ENCODE measurements around the gene RSPH6A.

RSPH6A gene

DNA sequence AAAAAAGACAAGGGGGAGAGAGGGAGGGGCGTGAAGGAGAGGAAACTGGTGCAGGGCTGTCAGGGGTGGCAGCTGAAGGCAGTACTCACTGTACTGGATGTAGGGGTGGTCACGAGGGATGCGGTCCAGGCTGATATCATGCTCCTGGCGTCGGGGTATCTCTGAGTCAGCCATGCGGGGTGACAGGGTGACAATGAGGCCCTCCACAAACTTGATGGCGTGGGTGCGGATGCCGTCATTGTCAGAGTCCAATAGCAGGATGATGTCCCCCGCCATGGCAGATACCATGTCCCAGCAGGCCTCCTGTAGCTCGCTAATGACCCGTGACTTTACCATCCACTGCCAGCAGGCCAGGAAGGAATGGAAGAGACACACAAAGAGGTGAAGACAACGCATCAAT, 32.6 kb upstream of the RSPH6A start:
- Histone ChIP-seq H3K4me1 (ENCODE audit: insufficient read depth, low read length) (no peaks in the 10 kb centered on the region), H2AFZ (ENCODE audit: low read depth, low read length) (no peak overlapping the region), H3K9me3 (ENCODE audit: low read length) (peaks cover 2% of the 10 kb centered on the region), H3K4me3 (ENCODE audit: low read length) (no peak overlapping the region), H3K36me3 (ENCODE audit: insufficient read depth, low read length) (peaks cover 75% of the 10 kb centered on the region), H3K27me3 (ENCODE audit: insufficient read depth, low read length) (no peaks in the 10 kb centered on the region)

- Histone ChIP-seq H3K4me1 (ENCODE audit: insufficient read depth, low read length) (no peaks in the 10 kb centered on the region), H3K36me3 (ENCODE audit: insufficient read depth, low read length) (peaks cover 82% of the 10 kb centered on the region), H3K4me3 (ENCODE audit: low read length) (no peak overlapping the region), H3K27me3 (ENCODE audit: insufficient read depth, low read length) (no peaks in the 10 kb centered on the region), H2AFZ (ENCODE audit: low read depth, low read length) (no peak overlapping the region), H3K9me3 (ENCODE audit: low read length) (peaks cover 11% of the 10 kb centered on the region)
These were observed 27.1 kb upstream of the RSPH6A start for GRCh38 chr19:45842198-45842597.

DNA sequence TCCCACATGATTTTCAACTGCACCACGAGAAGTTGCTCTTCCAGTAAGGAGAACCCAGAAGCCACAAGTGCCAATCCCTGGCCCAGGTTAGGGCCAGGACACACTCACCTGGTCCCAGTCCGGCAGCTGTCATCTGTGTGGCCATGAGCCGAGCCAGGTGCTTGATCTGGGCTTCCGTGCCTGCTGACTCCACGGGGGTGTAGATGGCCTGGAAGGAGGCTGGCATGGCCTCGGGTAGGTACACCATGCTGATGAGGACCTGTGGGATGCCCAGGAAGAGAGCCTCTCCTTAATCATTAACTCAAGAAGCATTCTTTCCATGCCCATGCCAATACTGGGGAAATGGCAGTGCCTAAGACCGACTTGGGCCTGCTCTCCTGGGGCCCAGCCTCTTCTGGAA, 19.9 kb upstream of the RSPH6A start:
- Histone ChIP-seq H3K4me3 (ENCODE audit: low read length) (no peak overlapping the region), H3K4me1 (ENCODE audit: insufficient read depth, low read length) (no peaks in the 10 kb centered on the region), H2AFZ (ENCODE audit: low read depth, low read length) (no peak overlapping the region), H3K27me3 (ENCODE audit: insufficient read depth, low read length) (no peaks in the 10 kb centered on the region), H3K9me3 (ENCODE audit: low read length) (peaks cover 5% of the 10 kb centered on the region), H3K36me3 (ENCODE audit: insufficient read depth, low read length) (peaks cover 72% of the 10 kb centered on the region)

- Histone ChIP-seq H2AFZ (ENCODE audit: low read depth, low read length) (no peak overlapping the region), H3K4me3 (ENCODE audit: low read length) (no peak overlapping the region), H3K4me1 (ENCODE audit: insufficient read depth, low read length) (no peaks in the 10 kb centered on the region), H3K9me3 (ENCODE audit: low read length) (no peaks in the 10 kb centered on the region), H3K27me3 (ENCODE audit: insufficient read depth, low read length) (no peaks in the 10 kb centered on the region), H3K36me3 (ENCODE audit: insufficient read depth, low read length) (peaks cover 68% of the 10 kb centered on the region)
These were observed 13.8 kb upstream of the RSPH6A start for GRCh38 chr19:45828945-45829344.

DNA sequence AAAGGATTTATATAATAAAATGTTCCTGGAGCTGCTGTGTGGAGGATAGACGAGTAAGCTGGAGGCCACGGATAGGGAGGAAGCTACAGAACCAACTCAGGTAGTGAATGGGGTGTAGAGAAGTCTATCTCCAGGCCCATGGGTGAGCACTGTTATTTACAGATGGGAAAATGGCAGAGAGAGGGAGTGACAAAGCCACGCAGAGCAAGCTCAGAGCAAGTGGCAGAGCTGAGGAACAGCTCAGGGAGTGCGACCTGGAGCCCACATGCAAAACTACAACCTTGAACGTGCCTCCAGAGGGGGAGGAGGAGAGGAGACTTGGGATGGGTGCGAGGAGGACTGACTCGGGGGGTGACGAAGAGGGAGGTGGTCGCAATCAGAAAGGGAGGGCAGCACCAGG, 13.4 kb upstream of the RSPH6A start:
- Histone ChIP-seq H3K9me3 (ENCODE audit: low read length) (no peaks in the 10 kb centered on the region), H3K36me3 (ENCODE audit: insufficient read depth, low read length) (peaks cover 70% of the 10 kb centered on the region), H3K27me3 (ENCODE audit: insufficient read depth, low read length) (no peaks in the 10 kb centered on the region), H2AFZ (ENCODE audit: low read depth, low read length) (no peak overlapping the region), H3K4me1 (ENCODE audit: insufficient read depth, low read length) (no peaks in the 10 kb centered on the region), H3K4me3 (ENCODE audit: low read length) (no peak overlapping the region)

DNA sequence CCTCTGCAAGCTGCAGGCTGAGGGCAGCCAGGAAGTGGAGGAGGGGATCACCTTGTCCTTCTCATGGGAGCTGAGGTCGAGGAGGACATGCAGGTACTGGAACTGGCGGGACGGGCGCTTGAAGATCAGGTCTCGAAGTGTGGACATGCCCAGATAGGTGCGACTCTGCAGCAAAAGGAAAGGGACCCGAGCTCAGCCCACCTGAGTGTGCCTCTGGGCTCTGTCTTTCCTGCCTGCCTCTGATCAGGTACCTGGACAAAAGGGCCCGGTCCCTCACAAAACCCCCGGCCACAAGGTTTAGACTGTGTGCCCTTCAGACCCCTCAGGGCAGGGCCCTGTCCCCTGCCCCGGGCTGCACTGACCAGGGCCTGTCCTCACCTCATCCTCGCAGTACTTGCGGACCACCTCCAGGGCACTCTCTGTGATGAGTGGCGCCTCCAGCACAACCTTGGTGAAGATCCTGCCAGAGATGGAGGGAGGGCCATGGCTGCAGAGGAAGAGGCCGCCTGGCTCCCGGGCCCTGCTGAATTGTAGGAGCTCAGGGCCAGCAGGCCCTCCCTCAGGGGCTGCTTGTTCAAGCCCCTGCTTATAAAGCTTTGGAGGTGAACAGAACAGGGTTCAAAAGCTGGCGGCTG, 12.5 kb upstream of the RSPH6A start:
- Histone ChIP-seq H3K4me1 (ENCODE audit: insufficient read depth, low read length) (no peaks in the 10 kb centered on the region), H2AFZ (ENCODE audit: low read depth, low read length) (no peak overlapping the region), H3K27me3 (ENCODE audit: insufficient read depth, low read length) (no peaks in the 10 kb centered on the region), H3K9me3 (ENCODE audit: low read length) (no peaks in the 10 kb centered on the region), H3K36me3 (ENCODE audit: insufficient read depth, low read length) (peaks cover 78% of the 10 kb centered on the region), H3K4me3 (ENCODE audit: low read length) (no peak overlapping the region)

- Histone ChIP-seq H2AFZ (ENCODE audit: low read depth, low read length) (no peak overlapping the region), H3K4me1 (ENCODE audit: insufficient read depth, low read length) (no peaks in the 10 kb centered on the region), H3K27me3 (ENCODE audit: insufficient read depth, low read length) (no peaks in the 10 kb centered on the region), H3K4me3 (ENCODE audit: low read length) (no peak overlapping the region), H3K9me3 (ENCODE audit: low read length) (no peaks in the 10 kb centered on the region), H3K36me3 (ENCODE audit: insufficient read depth, low read length) (peaks cover 75% of the 10 kb centered on the region)
These were observed 11.8 kb upstream of the RSPH6A start for GRCh38 chr19:45826934-45827333.

DNA sequence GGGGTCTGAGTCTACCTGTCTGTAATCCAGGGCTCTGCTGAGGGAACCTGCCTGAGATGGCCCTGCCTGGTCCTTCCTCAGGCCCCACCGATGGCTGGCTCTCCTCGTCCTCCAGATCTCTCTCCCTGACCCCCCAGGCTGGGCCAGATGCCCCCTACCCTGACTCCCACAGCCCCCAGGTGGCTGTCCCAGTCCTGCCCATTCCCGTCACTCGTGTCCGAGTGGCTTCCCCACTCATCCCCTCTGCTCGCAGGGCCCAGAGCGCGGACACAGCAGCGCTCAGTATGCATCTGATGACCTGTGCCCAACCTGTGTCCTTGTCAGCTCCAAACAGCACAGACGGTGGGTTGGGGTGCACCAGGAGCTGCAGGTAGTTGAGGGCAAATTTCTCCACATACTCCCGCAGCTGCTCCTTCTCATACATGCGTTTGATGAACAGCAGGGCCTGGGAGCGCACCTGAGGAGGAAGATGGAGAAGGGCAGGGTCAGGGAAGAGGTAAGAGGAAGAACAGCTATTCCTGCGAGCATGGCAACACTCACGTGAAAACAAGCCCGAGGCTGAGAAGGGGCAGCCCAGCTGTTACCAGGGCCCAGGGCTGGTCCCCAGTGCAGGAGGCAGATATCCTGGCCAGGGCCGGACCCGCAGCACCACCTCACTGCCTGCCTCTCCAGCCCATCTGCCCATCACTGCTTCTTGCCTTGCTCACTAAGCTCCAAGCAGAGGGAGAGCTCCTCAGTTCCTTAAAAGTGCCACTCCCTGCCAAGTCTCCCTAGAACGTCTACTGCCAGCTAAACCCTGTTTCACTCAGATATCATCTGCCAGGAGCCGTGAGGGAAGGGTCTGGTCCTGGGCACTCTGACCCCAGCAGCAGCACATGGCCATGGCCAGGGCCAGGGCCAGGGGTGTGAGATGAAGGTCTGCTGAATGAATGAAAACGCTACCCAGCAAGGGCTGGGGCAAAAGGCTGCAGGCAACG, 11.1 kb upstream of the RSPH6A start:
- Histone ChIP-seq H3K4me1 (ENCODE audit: insufficient read depth, low read length) (no peaks in the 10 kb centered on the region), H3K27me3 (ENCODE audit: insufficient read depth, low read length) (no peaks in the 10 kb centered on the region), H3K9me3 (ENCODE audit: low read length) (no peaks in the 10 kb centered on the region), H3K4me3 (ENCODE audit: low read length) (no peak overlapping the region), H2AFZ (ENCODE audit: low read depth, low read length) (no peak overlapping the region), H3K36me3 (ENCODE audit: insufficient read depth, low read length) (peaks cover 74% of the 10 kb centered on the region)

DNA sequence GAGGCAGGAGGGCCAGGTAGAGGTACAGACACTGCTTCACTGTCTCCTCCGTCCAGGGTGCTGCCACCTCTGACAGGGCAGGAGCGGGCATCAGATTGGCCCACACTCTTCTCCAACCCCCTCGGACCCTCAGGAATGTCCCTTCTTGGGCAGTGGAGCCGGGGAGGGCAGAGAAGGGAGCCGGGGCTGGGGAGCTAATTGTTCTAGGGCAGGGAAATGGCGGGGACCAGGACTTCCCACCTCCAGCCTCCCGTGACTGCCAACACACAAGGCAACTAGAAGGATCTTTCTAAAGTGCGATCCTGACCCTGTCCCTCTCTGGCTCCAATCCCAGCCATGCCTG, 10.1 kb upstream of the RSPH6A start:
- Histone ChIP-seq H3K4me3 (ENCODE audit: low read length) (no peak overlapping the region), H3K36me3 (ENCODE audit: insufficient read depth, low read length) (peaks cover 79% of the 10 kb centered on the region), H3K27me3 (ENCODE audit: insufficient read depth, low read length) (no peaks in the 10 kb centered on the region)

GRCh38 chr19:45824531-45825262, 9.6 kb upstream of the RSPH6A start:
- H2AFZ ChIP-seq (ENCODE audit: low read depth, low read length): no peak overlapping the region
- no peaks in the 10 kb centered on the region for H3K9me3 ChIP-seq (ENCODE audit: low read length)
- H3K27me3 ChIP-seq (ENCODE audit: insufficient read depth, low read length): no peaks in the 10 kb centered on the region
- no peak overlapping the region for H3K4me3 ChIP-seq (ENCODE audit: low read length)
- H3K4me1 ChIP-seq (ENCODE audit: insufficient read depth, low read length): no peaks in the 10 kb centered on the region
- H3K36me3 ChIP-seq (ENCODE audit: insufficient read depth, low read length): peaks cover 78% of the 10 kb centered on the region

More for the DNA sequence above, 10.1 kb upstream of the RSPH6A start:
- no peaks in the 10 kb centered on the region for H3K4me1 ChIP-seq (ENCODE audit: insufficient read depth, low read length)
- no peak overlapping the region for H2AFZ ChIP-seq (ENCODE audit: low read depth, low read length)
- no peaks in the 10 kb centered on the region for H3K9me3 ChIP-seq (ENCODE audit: low read length)

GRCh38 chr19:45824041-45824471, 8.9 kb upstream of the RSPH6A start:
- Histone ChIP-seq H3K4me1 (ENCODE audit: insufficient read depth, low read length) (no peaks in the 10 kb centered on the region), H3K36me3 (ENCODE audit: insufficient read depth, low read length) (peaks cover 77% of the 10 kb centered on the region), H2AFZ (ENCODE audit: low read depth, low read length) (no peak overlapping the region)

DNA sequence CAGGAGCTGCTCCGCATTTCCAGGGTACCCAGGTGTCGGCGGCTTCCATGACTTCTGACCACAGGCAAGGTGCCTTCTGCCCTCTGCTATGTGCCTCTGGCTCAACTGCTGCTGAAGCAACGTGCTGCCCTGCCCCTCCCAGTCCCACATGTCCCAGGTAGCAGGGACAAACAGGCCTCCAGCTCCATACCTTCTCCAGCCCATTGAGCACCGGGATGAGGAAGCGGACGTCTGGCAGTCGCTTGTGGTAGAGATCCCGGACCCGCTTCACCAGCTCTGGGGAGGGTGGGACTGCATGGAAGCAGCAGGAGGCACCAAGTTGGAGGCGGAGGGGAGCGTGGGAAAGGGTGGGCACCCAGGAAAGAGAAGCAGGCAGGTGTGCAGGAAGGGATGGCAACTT, 8.1 kb upstream of the RSPH6A start:
- Histone ChIP-seq H3K36me3 (ENCODE audit: insufficient read depth, low read length) (peaks cover 69% of the 10 kb centered on the region), H3K4me3 (ENCODE audit: low read length) (no peak overlapping the region), H3K9me3 (ENCODE audit: low read length) (no peaks in the 10 kb centered on the region), H3K4me1 (ENCODE audit: insufficient read depth, low read length) (peaks cover under 1% of the 10 kb centered on the region), H2AFZ (ENCODE audit: low read depth, low read length) (no peak overlapping the region), H3K27me3 (ENCODE audit: insufficient read depth, low read length) (no peaks in the 10 kb centered on the region)

More at GRCh38 chr19:45824041-45824471, 8.9 kb upstream of the RSPH6A start:
- Histone ChIP-seq H3K9me3 (ENCODE audit: low read length) (no peaks in the 10 kb centered on the region), H3K27me3 (ENCODE audit: insufficient read depth, low read length) (no peaks in the 10 kb centered on the region), H3K4me3 (ENCODE audit: low read length) (no peak overlapping the region)

- no peaks in the 10 kb centered on the region for H3K9me3 ChIP-seq (ENCODE audit: low read length)
- no peak overlapping the region for H2AFZ ChIP-seq (ENCODE audit: low read depth, low read length)
- H3K36me3 ChIP-seq (ENCODE audit: insufficient read depth, low read length): peaks cover 68% of the 10 kb centered on the region
- peaks cover 6% of the 10 kb centered on the region for H3K4me1 ChIP-seq (ENCODE audit: insufficient read depth, low read length)
- no peak overlapping the region for H3K4me3 ChIP-seq (ENCODE audit: low read length)
- no peaks in the 10 kb centered on the region for H3K27me3 ChIP-seq (ENCODE audit: insufficient read depth, low read length)
These were observed 7.6 kb upstream of the RSPH6A start for GRCh38 chr19:45822716-45823115.

Measured in neuron (in vitro differentiated cells).